Fibroblast of lung (primary cell): ENCODE data around the gene LYZL4.

Experiments
- CTCF ChIP-seq, 2 donors: IDR thresholded peaks in 1 of 2; conservative IDR thresholded peaks in 1 of 2; 1 replicate in 1 of 2; 2 replicates in 1 of 2; pipeline ENCODE4 v1.5.1; 2011 to 2012; ENCODE audit warnings: low read length in 2 of 2, control low read depth in 1 of 2, inconsistent platforms in 1 of 2, low read depth in 1 of 2, mild to moderate bottlenecking in 1 of 2
- EZH2 ChIP-seq: IDR thresholded peaks from 2 replicates; pipeline ENCODE4 v1.5.1; 2012; ENCODE audit warnings: low read length, control low read depth, mild to moderate bottlenecking; ENCODE audit errors: missing control alignments

- TF ChIP-seq CTCF (conservative IDR thresholded peaks at IDR 0.05 in 1 of 2, IDR thresholded peaks at IDR 0.05 in 1 of 2; ENCODE audit: low read depth in 1 of 2, low read length in 2 of 2), result no peak
- no peak for TF ChIP-seq EZH2
Observed at GRCh38 chr3:42377681-42378080, 32.7 kb downstream of the LYZL4 start.
